HCT116 (cell line): ENCODE data around the gene DDX3X. TPM values are rescaled to one million over a fixed set of nuclear protein-coding genes. Genes with fewer than 3 reads are reported as not detected.

Source experiments
- ATAC-seq: fragments of 200-7000 bp; cut with Tn5 transposase; 2 replicates; pipeline ENCODE4 v1.9.1; 2020; ENCODE audit warnings: mild to moderate bottlenecking, moderate library complexity
- BruUV-seq: library from RNA; stranded (reverse); fragments of 400-500 nt; replicated peaks from 2 replicates; lab custom pipeline; 2021; lab: Mats Ljungman, UMichigan
- CTCF ChIA-PET: fragments of 300-600 bp; sonication (Branson Sonifier 250); formaldehyde crosslinking; loops from one replicate; lab custom pipeline; 2021; ENCODE audit warnings: antibody characterized with exemption; lab: Charles Lee
- POLR2A ChIA-PET: fragments of 300-600, 350-600 bp; sonication (Branson Sonifier 250); formaldehyde crosslinking; loops from one replicate; lab custom pipeline; 2021; ENCODE audit warnings: antibody characterized with exemption; lab: Charles Lee
- RAD21 ChIA-PET, 2 experiments: fragments of 300-600 bp; sonication (Branson Sonifier 250); formaldehyde crosslinking; loops; one replicate each; lab custom pipeline; 2023; ENCODE audit warnings: low total read pairs in 2 of 2; ENCODE audit not compliant: uncharacterized antibody in 2 of 2, unreplicated experiment in 2 of 2, low non-redundant PET in 1 of 2; lab: Charles Lee
- DNase-seq: peaks from one replicate; pipeline ENCODE4 v3.0.0-alpha.2; 2010; ENCODE audit warnings: low read depth, low spot score
- H2AFZ ChIP-seq: fragments of 200-600 bp; shearing (Covaris generic), sonication (generic); 2 replicates; pipeline ENCODE4 v1.6.1; 2017; ENCODE audit warnings: low read depth, mixed run types, mixed read lengths, antibody characterized with exemption, low read length; ENCODE audit not compliant: poor library complexity, severe bottlenecking
- H3K27ac ChIP-seq: 2 replicates; pipeline ENCODE4 v1.5.1; 2012; ENCODE audit warnings: low read depth, low read length
- H3K27me3 ChIP-seq: fragments of 200-600 bp; sonication (generic); 2 replicates; pipeline ENCODE4 v1.6.1; 2016; ENCODE audit warnings: mixed run types, low read length, mixed read lengths; ENCODE audit not compliant: insufficient read depth
- H3K36me3 ChIP-seq, 2 experiments: fragments of 200-500 bp in 1 of 2; fragments of 200-600 bp in 1 of 2; sonication (Bioruptor generic) in 1 of 2; sonication (generic) in 1 of 2; 2 replicates each; pipeline versions ENCODE4 v1.5.1 to v1.6.1; 2014 to 2016; ENCODE audit warnings: low read length in 2 of 2, inconsistent platforms in 1 of 2, mixed read lengths in 1 of 2, mixed run types in 1 of 2; ENCODE audit not compliant: insufficient read depth in 2 of 2, control insufficient read depth in 1 of 2
- H3K4me1 ChIP-seq, 2 experiments: fragments of 200-600 bp in 1 of 2; sonication (generic) in 1 of 2; 2 replicates each; pipeline versions ENCODE4 v1.5.1 to v1.6.1; 2012 to 2017; ENCODE audit warnings: low read length in 2 of 2, inconsistent platforms in 1 of 2, mild to moderate bottlenecking in 1 of 2, mixed read lengths in 1 of 2, mixed run types in 1 of 2, moderate library complexity in 1 of 2; ENCODE audit not compliant: insufficient read depth in 2 of 2, control insufficient read depth in 1 of 2
- H3K4me2 ChIP-seq: fragments of 200-600 bp; sonication (generic); 2 replicates; pipeline ENCODE4 v1.6.1; 2017; ENCODE audit warnings: mixed run types, low read length, mixed read lengths
- H3K4me3 ChIP-seq, 2 experiments: fragments of 200-600 bp in 1 of 2; sonication (generic) in 1 of 2; replicated peaks in 1 of 2; 2 replicates each; pipeline ENCODE4 v1.5.1; 2011 to 2016; ENCODE audit warnings: low read length in 2 of 2, control low read depth in 1 of 2, low read depth in 1 of 2, mild to moderate bottlenecking in 1 of 2, mixed read lengths in 1 of 2, mixed run types in 1 of 2
- H3K79me2 ChIP-seq: fragments of 200-600 bp; sonication (generic); 2 replicates; pipeline ENCODE4 v1.6.1; 2017; ENCODE audit warnings: mild to moderate bottlenecking, mixed run types, low read length, moderate library complexity, mixed read lengths; ENCODE audit not compliant: insufficient read depth
- H3K9ac ChIP-seq: fragments of 200-600 bp; sonication (generic); 2 replicates; pipeline ENCODE4 v1.6.1; 2016; ENCODE audit warnings: low read length, mixed read lengths
- H3K9me2 ChIP-seq: fragments of 200-600 bp; sonication (generic), shearing (Covaris generic); 2 replicates; pipeline ENCODE4 v1.6.1; 2017; ENCODE audit warnings: mixed run types, mild to moderate bottlenecking, moderate library complexity; ENCODE audit not compliant: insufficient read depth
- H3K9me3 ChIP-seq, 2 experiments: fragments of 200-500 bp in 1 of 2; fragments of 200-600 bp in 1 of 2; sonication (Bioruptor generic) in 1 of 2; sonication (generic) in 1 of 2; 2 replicates each; pipeline ENCODE4 v1.6.1; 2014 to 2017; ENCODE audit warnings: low read length in 2 of 2, mixed read lengths in 2 of 2, inconsistent platforms in 1 of 2, low read depth in 1 of 2, mild to moderate bottlenecking in 1 of 2, mixed run types in 1 of 2, moderate library complexity in 1 of 2; ENCODE audit not compliant: control insufficient read depth in 1 of 2, insufficient read depth in 1 of 2
- H4K20me1 ChIP-seq: fragments of 200-600 bp; sonication (generic), shearing (Covaris generic); 2 replicates; pipeline ENCODE4 v1.6.1; 2017; ENCODE audit warnings: mixed run types, mild to moderate bottlenecking, moderate library complexity; ENCODE audit not compliant: insufficient read depth
- ATF3 ChIP-seq: IDR thresholded peaks from 2 replicates; pipeline ENCODE4 v1.6.1; 2012
- CBX3 ChIP-seq: IDR thresholded peaks from 2 replicates; pipeline ENCODE4 v1.6.1; 2012; ENCODE audit warnings: low read depth
- CTCF ChIP-seq, 3 experiments: fragments of 200-600 bp in 1 of 3; sonication (generic) in 1 of 3; IDR thresholded peaks in 2 of 3; conservative IDR thresholded peaks in 1 of 3; 2 replicates each; pipeline ENCODE4 v1.5.1; 2012 to 2017; ENCODE audit warnings: low read depth in 2 of 3, low read length in 2 of 3, antibody characterized with exemption in 1 of 3, borderline replicate concordance in 1 of 3, control low read depth in 1 of 3, mild to moderate bottlenecking in 1 of 3, mixed read lengths in 1 of 3, mixed run types in 1 of 3, moderate library complexity in 1 of 3; ENCODE audit not compliant: insufficient read depth in 1 of 3
- EZH2phosphoT487 ChIP-seq: fragments of 200-600 bp; IDR thresholded peaks from 2 replicates; pipeline ENCODE4 v1.6.1; 2018; ENCODE audit warnings: antibody characterized with exemption, borderline replicate concordance
- FOSL1 ChIP-seq: IDR thresholded peaks from 2 replicates; pipeline ENCODE4 v1.6.1; 2012; ENCODE audit warnings: low read depth
- JUND ChIP-seq: IDR thresholded peaks from 2 replicates; pipeline ENCODE4 v1.6.1; 2012
- POLR2A ChIP-seq: IDR thresholded peaks from 2 replicates; pipeline ENCODE4 v1.7.0; 2011; ENCODE audit warnings: borderline replicate concordance; ENCODE audit not compliant: insufficient read depth, insufficient read length; ENCODE audit errors: extremely low read depth
- POLR2AphosphoS5 ChIP-seq: IDR thresholded peaks from 2 replicates; pipeline ENCODE4 v1.6.1; 2011; ENCODE audit warnings: mild to moderate bottlenecking, low read depth, low read length, moderate library complexity
- RAD21 ChIP-seq: IDR thresholded peaks from 2 replicates; pipeline ENCODE4 v1.6.1; 2012; ENCODE audit warnings: low read depth, mild to moderate bottlenecking
- SIN3A ChIP-seq: IDR thresholded peaks from 2 replicates; pipeline ENCODE4 v1.6.1; 2012; ENCODE audit warnings: low read depth
- SP1 ChIP-seq: IDR thresholded peaks from 2 replicates; pipeline ENCODE4 v1.6.1; 2012; ENCODE audit warnings: low read depth
- SRF ChIP-seq: IDR thresholded peaks from 2 replicates; pipeline ENCODE4 v1.6.1; 2012; ENCODE audit warnings: low read depth
- TCF7L2 ChIP-seq: IDR thresholded peaks from 2 replicates; pipeline ENCODE4 v1.7.0; 2011; ENCODE audit warnings: borderline replicate concordance, inconsistent platforms; ENCODE audit not compliant: insufficient read depth, insufficient read length; ENCODE audit errors: extremely low read depth
- YY1 ChIP-seq: IDR thresholded peaks from 2 replicates; pipeline ENCODE4 v1.6.1; 2011; ENCODE audit warnings: low read length, low read depth, moderate library complexity, mild to moderate bottlenecking; ENCODE audit not compliant: insufficient replicate concordance; ENCODE audit errors: extremely low read depth
- ZNF274 ChIP-seq: fragments of 200-500 bp; sonication (Bioruptor generic); IDR thresholded peaks from 2 replicates; pipeline ENCODE4 v1.6.1; 2014; ENCODE audit warnings: mild to moderate bottlenecking, low read depth, low read length, inconsistent platforms
- intact Hi-C: fragments of 100-400 bp; cut with micrococcal nuclease; formaldehyde crosslinking; loops from 2 replicates; pipeline ENCODE4 v1.10.0; 2022
- total RNA-seq: library from RNA; stranded (reverse); gene quantifications from one replicate; pipeline ENCODE4 v1.2.1, GENCODE V29; 2021; ENCODE audit not compliant: unreplicated experiment
- TF ChIP-seq, protein P1 (sequence below): IDR thresholded peaks from 2 replicates; pipeline ENCODE4 v1.6.1; 2012; ENCODE audit warnings: low read depth
- TF ChIP-seq, protein P2 (sequence below): IDR thresholded peaks from 2 replicates; pipeline ENCODE4 v1.6.1; 2012

DDX3X gene
- total RNA-seq, 1 experiment from 2014 or later: 253 TPM

- no peaks in the 10 kb centered on the region for H3K9me3 ChIP-seq
- no peak overlapping the region for H3K9ac ChIP-seq
- H3K9me2 ChIP-seq: no peaks in the 10 kb centered on the region
- H4K20me1 ChIP-seq: peaks cover 22% of the 10 kb centered on the region
- POLR2A ChIA-PET: no interaction called here
- ATAC-seq: no peak
- H3K4me2 ChIP-seq: no peak overlapping the region
- no TSS peak for BruUV-seq
- RAD21 ChIA-PET: no interaction called here
- H3K36me3 ChIP-seq: peaks cover 33 to 41% of the 10 kb centered on the region in 2 experiments
- no peak overlapping the region for H2AFZ ChIP-seq
- no peaks in the 10 kb centered on the region for H3K27me3 ChIP-seq
- DNase-seq: no peak
- CTCF ChIA-PET: no interaction called here
- TF ChIP-seq, protein P1, sequence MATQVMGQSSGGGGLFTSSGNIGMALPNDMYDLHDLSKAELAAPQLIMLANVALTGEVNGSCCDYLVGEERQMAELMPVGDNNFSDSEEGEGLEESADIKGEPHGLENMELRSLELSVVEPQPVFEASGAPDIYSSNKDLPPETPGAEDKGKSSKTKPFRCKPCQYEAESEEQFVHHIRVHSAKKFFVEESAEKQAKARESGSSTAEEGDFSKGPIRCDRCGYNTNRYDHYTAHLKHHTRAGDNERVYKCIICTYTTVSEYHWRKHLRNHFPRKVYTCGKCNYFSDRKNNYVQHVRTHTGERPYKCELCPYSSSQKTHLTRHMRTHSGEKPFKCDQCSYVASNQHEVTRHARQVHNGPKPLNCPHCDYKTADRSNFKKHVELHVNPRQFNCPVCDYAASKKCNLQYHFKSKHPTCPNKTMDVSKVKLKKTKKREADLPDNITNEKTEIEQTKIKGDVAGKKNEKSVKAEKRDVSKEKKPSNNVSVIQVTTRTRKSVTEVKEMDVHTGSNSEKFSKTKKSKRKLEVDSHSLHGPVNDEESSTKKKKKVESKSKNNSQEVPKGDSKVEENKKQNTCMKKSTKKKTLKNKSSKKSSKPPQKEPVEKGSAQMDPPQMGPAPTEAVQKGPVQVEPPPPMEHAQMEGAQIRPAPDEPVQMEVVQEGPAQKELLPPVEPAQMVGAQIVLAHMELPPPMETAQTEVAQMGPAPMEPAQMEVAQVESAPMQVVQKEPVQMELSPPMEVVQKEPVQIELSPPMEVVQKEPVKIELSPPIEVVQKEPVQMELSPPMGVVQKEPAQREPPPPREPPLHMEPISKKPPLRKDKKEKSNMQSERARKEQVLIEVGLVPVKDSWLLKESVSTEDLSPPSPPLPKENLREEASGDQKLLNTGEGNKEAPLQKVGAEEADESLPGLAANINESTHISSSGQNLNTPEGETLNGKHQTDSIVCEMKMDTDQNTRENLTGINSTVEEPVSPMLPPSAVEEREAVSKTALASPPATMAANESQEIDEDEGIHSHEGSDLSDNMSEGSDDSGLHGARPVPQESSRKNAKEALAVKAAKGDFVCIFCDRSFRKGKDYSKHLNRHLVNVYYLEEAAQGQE: no peak
- TF ChIP-seq CTCF (IDR thresholded peaks at IDR 0.05 in 2 of 3, conservative IDR thresholded peaks at IDR 0.05 in 1 of 3; ENCODE audit: borderline replicate concordance in 1 of 3, insufficient read depth in 1 of 3, low read depth in 2 of 3, low read length in 2 of 3): no peak
- no peak for TF ChIP-seq RAD21
- no peak for TF ChIP-seq CBX3
- TF ChIP-seq SRF: no peak
- TF ChIP-seq JUND: no peak
- no peak for TF ChIP-seq FOSL1
- no peak for TF ChIP-seq EZH2phosphoT487
- TF ChIP-seq POLR2A: no peak
- no peak for TF ChIP-seq TCF7L2
- no peak for TF ChIP-seq YY1
- TF ChIP-seq SIN3A: no peak
- no peak for TF ChIP-seq SP1
- TF ChIP-seq ATF3: no peak
- TF ChIP-seq, protein P2, sequence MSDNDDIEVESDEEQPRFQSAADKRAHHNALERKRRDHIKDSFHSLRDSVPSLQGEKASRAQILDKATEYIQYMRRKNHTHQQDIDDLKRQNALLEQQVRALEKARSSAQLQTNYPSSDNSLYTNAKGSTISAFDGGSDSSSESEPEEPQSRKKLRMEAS: no peak
- TF ChIP-seq ZNF274: no peak
- TF ChIP-seq POLR2AphosphoS5: no peak
- H3K79me2 ChIP-seq: peaks cover 33% of the 10 kb centered on the region
- H3K4me3 ChIP-seq: no peak overlapping the region
- no peak overlapping the region for H3K27ac ChIP-seq
- intact Hi-C loops: no loop called here
- H3K4me1 ChIP-seq: no peaks in the 10 kb centered on the region
These were observed 13.2 kb downstream of the DDX3X start for GRCh38 chrX:41347186-41347585.
